Stimulated activated CD4-positive, alpha-beta T cell treated with anti-CD3 and anti-CD28 coated beads, Interleukin-4, amount 100 ng/mL, for 48 hours (primary cell): ENCODE measurements around the gene KLF12.

ENCODE experiments used
- DNase-seq, 2 donors: peaks; one replicate each; pipeline ENCODE4 v3.0.0-alpha.2; 2020; ENCODE audit warnings: low read depth in 2 of 2

The KLF12 gene

GRCh38 chr13:74135326-74136083, 1.3 kb upstream of the KLF12 start:
- peak; percentile 41 to 57 for DNase-seq

- DNase-seq, result peak; percentile 58 to 64
These were observed 647 bp upstream of the KLF12 start for GRCh38 chr13:74134777-74135325.

- DNase-seq, result peak; percentile 63 to 78
These were observed 475 bp downstream of the KLF12 start for GRCh38 chr13:74133657-74134201.

- peak; percentile 19 to 31 for DNase-seq
These were observed 1.2 kb downstream of the KLF12 start for GRCh38 chr13:74132776-74133656.

GRCh38 chr13:74132152-74132775, 1.9 kb downstream of the KLF12 start:
- DNase-seq, result peak in 1 of 2 donors; percentile 25

- DNase-seq, result no peak
These were observed 3.0 kb downstream of the KLF12 start for GRCh38 chr13:74131227-74131626.

GRCh38 chr13:74129500-74130191, 4.6 kb downstream of the KLF12 start:
- no peak for DNase-seq

GRCh38 chr13:74128156-74128767, 5.9 kb downstream of the KLF12 start:
- DNase-seq, result peak in 1 of 2 donors; percentile 36

- DNase-seq, result no peak
These were observed 15.9 kb downstream of the KLF12 start for GRCh38 chr13:74118328-74118727.

GRCh38 chr13:74117207-74117705, 16.9 kb downstream of the KLF12 start:
- no peak for DNase-seq

GRCh38 chr13:74115133-74115532, 19.1 kb downstream of the KLF12 start:
- DNase-seq, result no peak

GRCh38 chr13:74114641-74115040, 19.6 kb downstream of the KLF12 start:
- no peak for DNase-seq

GRCh38 chr13:74114202-74114601, 20.0 kb downstream of the KLF12 start:
- DNase-seq, result no peak

- no peak for DNase-seq
These were observed 22.0 kb downstream of the KLF12 start for GRCh38 chr13:74111901-74112824.

- no peak for DNase-seq
These were observed 22.8 kb downstream of the KLF12 start for GRCh38 chr13:74111399-74111798.

- no peak for DNase-seq
These were observed 24.2 kb downstream of the KLF12 start for GRCh38 chr13:74110053-74110452.

GRCh38 chr13:74107598-74107997, 26.6 kb downstream of the KLF12 start:
- no peak for DNase-seq

GRCh38 chr13:74105871-74106270, 28.3 kb downstream of the KLF12 start:
- no peak for DNase-seq

- no peak for DNase-seq
These were observed 29.4 kb downstream of the KLF12 start for GRCh38 chr13:74104661-74105275.
